Ovary (tissue), 3 donors: ENCODE results near the gene PID1.

Source experiments
- EP300 ChIP-seq: sonication (generic); formaldehyde crosslinking; IDR thresholded peaks from one replicate; pipeline ENCODE4 v1.6.1; 2017; ENCODE audit warnings: antibody characterized with exemption
- POLR2A ChIP-seq: fragments of 450-650 bp; IDR thresholded peaks from one replicate; pipeline ENCODE4 v1.6.1; 2017; ENCODE audit warnings: antibody characterized with exemption, mild to moderate bottlenecking, moderate library complexity
- TF ChIP-seq, protein P1 (sequence below), 3 donors: fragments of 450-650 bp in 2 of 3; fragments of 200-600 bp in 1 of 3; IDR thresholded peaks; one replicate each; pipeline versions ENCODE4 v1.5.1 to v1.8.0; 2016 to 2022; ENCODE audit warnings: antibody characterized with exemption in 3 of 3, mild to moderate bottlenecking in 1 of 3
- donor health status: DM: no; HTN: no; CAD: no.

DNA sequence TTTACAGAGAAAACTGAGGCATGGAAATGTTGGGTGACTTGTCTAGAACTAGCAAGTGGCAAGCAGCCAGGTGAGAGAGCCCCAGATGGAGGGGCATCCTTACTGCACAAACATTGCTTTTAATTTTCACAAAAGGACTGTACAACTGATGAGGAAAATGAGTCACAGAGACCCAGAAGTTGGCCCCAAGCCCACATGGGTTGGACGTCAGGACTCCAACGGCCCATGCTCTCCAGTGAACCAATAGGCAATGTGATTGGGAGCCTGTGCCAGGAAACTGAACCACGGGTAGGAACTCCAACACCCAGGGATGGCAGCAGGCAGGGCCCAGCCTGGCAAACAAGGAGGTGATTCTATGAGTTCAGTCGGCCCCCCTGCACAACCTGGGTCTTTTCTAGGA, 50.8 kb downstream of the PID1 start:
- TF ChIP-seq, protein P1, sequence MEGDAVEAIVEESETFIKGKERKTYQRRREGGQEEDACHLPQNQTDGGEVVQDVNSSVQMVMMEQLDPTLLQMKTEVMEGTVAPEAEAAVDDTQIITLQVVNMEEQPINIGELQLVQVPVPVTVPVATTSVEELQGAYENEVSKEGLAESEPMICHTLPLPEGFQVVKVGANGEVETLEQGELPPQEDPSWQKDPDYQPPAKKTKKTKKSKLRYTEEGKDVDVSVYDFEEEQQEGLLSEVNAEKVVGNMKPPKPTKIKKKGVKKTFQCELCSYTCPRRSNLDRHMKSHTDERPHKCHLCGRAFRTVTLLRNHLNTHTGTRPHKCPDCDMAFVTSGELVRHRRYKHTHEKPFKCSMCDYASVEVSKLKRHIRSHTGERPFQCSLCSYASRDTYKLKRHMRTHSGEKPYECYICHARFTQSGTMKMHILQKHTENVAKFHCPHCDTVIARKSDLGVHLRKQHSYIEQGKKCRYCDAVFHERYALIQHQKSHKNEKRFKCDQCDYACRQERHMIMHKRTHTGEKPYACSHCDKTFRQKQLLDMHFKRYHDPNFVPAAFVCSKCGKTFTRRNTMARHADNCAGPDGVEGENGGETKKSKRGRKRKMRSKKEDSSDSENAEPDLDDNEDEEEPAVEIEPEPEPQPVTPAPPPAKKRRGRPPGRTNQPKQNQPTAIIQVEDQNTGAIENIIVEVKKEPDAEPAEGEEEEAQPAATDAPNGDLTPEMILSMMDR (IDR thresholded peaks at IDR 0.05): no peak
- TF ChIP-seq POLR2A (no peak), EP300 (no peak)
